ENCODE measurements around the gene PPP2R2D. TPM values are rescaled to one million over a fixed set of nuclear protein-coding genes. Genes with fewer than 3 reads are reported as not detected.

Gene PPP2R2D
- total RNA-seq, 1 donor from 2014 or later: 47.0 TPM

GRCh38 chr10:131998050-131998844 lies 97.4 kb downstream of the PPP2R2D start:
- DNase-seq (ENCODE audit: low spot score): no peak

GRCh38 chr10:131998845-131999681 lies 98.3 kb downstream of the PPP2R2D start:
- no peak for DNase-seq (ENCODE audit: low spot score)

GRCh38 chr10:132001238-132001972 lies 100.6 kb downstream of the PPP2R2D start:
- no peak for DNase-seq (ENCODE audit: low spot score)

GRCh38 chr10:132002004-132002403 lies 101.2 kb downstream of the PPP2R2D start:
- no peak for DNase-seq (ENCODE audit: low spot score)

- DNase-seq (ENCODE audit: low spot score): no peak
Observed at GRCh38 chr10:132003282-132003924, 102.6 kb downstream of the PPP2R2D start.

- no peak for DNase-seq (ENCODE audit: low spot score)
Observed at GRCh38 chr10:132004052-132004451, 103.2 kb downstream of the PPP2R2D start.

GRCh38 chr10:132005147-132005546 lies 104.3 kb downstream of the PPP2R2D start:
- DNase-seq (ENCODE audit: low spot score): no peak

GRCh38 chr10:132006966-132007365 lies 106.2 kb downstream of the PPP2R2D start:
- no peak for DNase-seq (ENCODE audit: low spot score)

- DNase-seq (ENCODE audit: low spot score): no peak
Observed at GRCh38 chr10:132007681-132008080, 106.9 kb downstream of the PPP2R2D start.

Other genes with a start within 250 kb of the PPP2R2D start
- gene BNIP3, start 80.9 kb downstream of the PPP2R2D start, total RNA-seq: 21.5 TPM
- 1.1 TPM for gene JAKMIP3, start 164.9 kb downstream of the PPP2R2D start, total RNA-seq

Data from ureter (tissue), 1 donor.